ENCODE measurements around the gene ABHD3.
"Not testable (repeated sequence)": the region's sequence is repeated elsewhere in the genome, so short reads cannot be mapped to it uniquely, and the experiment has no call there.

The ABHD3 gene

GRCh38 chr18:21703241-21703820 is 1.2 kb downstream of the ABHD3 start:
- DNase-seq: no peak

GRCh38 chr18:21702602-21703001 is 2.0 kb downstream of the ABHD3 start:
- DNase-seq: peak; percentile 58

GRCh38 chr18:21701621-21702020 is 3.0 kb downstream of the ABHD3 start:
- DNase-seq: no peak

- DNase-seq: no peak
Observed at GRCh38 chr18:21700528-21701075, 4.0 kb downstream of the ABHD3 start.

GRCh38 chr18:21693322-21693721 is 11.3 kb downstream of the ABHD3 start:
- DNase-seq: no peak

GRCh38 chr18:21689736-21690135 is 14.8 kb downstream of the ABHD3 start:
- no peak for DNase-seq

GRCh38 chr18:21686282-21687105 is 18.1 kb downstream of the ABHD3 start:
- peak; percentile 96 for DNase-seq

GRCh38 chr18:21685556-21685981 is 19.0 kb downstream of the ABHD3 start:
- not testable (repeated sequence) for DNase-seq

GRCh38 chr18:21684731-21685130 is 19.8 kb downstream of the ABHD3 start:
- no peak for DNase-seq

GRCh38 chr18:21682371-21683051 is 22.1 kb downstream of the ABHD3 start:
- DNase-seq: peak; percentile 96

GRCh38 chr18:21680161-21680560 is 24.4 kb downstream of the ABHD3 start:
- DNase-seq: no peak

- no peak for DNase-seq
Observed at GRCh38 chr18:21678859-21679258, 25.7 kb downstream of the ABHD3 start.

- DNase-seq: not testable (repeated sequence)
Observed at GRCh38 chr18:21675354-21675753, 29.2 kb downstream of the ABHD3 start.

GRCh38 chr18:21672521-21673267 is 31.9 kb downstream of the ABHD3 start:
- DNase-seq: no peak

GRCh38 chr18:21669736-21670285 is 34.8 kb downstream of the ABHD3 start:
- no peak for DNase-seq

GRCh38 chr18:21664069-21664468 is 40.5 kb downstream of the ABHD3 start:
- no peak for DNase-seq

- DNase-seq: no peak
Observed at GRCh38 chr18:21663578-21663977, 41.0 kb downstream of the ABHD3 start.

- no peak for DNase-seq
Observed at GRCh38 chr18:21662581-21662980, 42.0 kb downstream of the ABHD3 start.

GRCh38 chr18:21660078-21660477 is 44.5 kb downstream of the ABHD3 start:
- no peak for DNase-seq

GRCh38 chr18:21656402-21656801 is 48.2 kb downstream of the ABHD3 start:
- DNase-seq: no peak

- no peak for DNase-seq
Observed at GRCh38 chr18:21653361-21653760, 51.2 kb downstream of the ABHD3 start.

GRCh38 chr18:21652073-21652472 is 52.5 kb downstream of the ABHD3 start:
- DNase-seq: no peak

- peak; percentile 70 for DNase-seq
Observed at GRCh38 chr18:21650311-21650710, 54.3 kb downstream of the ABHD3 start.
